ENCODE data around the gene PCBP3.
"Not testable (repeated sequence)": the region's sequence is repeated elsewhere in the genome, so short reads cannot be mapped to it uniquely, and the experiment has no call there.

The PCBP3 gene

DNA sequence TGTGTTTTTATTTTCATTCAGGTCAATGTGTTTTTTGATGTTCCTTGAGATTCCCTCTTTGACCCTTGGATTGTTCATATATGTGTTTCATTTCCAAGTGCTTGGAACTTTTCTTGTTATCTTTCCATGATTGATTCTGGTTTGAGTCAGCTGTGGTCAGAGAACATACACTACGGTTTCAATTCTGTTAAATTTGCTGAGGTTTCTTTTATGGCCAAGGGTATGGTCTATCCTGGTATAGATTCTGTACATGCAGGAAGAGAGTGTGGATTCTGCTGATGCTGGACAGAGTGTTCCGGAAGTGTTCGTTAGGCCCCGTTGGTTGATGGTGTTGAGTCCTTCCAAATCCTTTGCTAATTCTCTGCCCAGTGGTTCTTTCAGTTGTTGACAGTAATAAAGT is 239.6 kb downstream of the PCBP3 start:
- DNase-seq: no peak

- no peak for DNase-seq
These were observed 242.0 kb downstream of the PCBP3 start for GRCh38 chr21:45885597-45885929.

DNA sequence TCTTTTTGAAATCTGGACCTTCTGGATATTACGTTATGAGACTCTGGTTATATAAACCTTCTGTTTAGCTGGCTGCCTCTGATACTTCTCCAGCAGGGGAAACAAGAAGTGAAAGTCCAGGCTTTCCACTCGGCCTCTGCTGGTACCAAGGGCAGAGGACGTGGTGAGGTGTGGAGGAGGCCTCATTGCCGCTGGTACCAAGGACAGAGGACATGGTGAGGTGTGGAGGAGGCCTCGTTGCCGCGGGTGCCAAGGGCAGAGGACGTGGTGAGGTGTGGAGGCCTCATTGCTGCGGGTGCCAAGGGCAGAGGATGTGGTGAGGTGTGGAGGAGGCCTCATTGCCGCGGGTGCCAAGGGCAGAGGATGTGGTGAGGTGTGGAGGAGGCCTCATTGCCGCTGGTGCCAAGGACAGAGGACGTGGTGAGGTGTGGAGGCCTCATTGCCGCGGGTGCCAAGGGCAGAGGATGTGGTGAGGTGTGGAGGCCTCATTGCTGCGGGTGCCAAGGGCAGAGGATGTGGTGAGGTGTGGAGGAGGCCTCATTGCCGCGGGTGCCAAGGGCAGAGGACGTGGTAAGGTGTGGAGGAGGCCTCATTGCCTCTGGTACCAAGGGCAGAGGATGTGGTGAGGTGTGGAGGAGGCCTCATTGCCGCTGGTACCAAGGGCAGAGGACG is 242.5 kb downstream of the PCBP3 start:
- DNase-seq: not testable (repeated sequence)

DNA sequence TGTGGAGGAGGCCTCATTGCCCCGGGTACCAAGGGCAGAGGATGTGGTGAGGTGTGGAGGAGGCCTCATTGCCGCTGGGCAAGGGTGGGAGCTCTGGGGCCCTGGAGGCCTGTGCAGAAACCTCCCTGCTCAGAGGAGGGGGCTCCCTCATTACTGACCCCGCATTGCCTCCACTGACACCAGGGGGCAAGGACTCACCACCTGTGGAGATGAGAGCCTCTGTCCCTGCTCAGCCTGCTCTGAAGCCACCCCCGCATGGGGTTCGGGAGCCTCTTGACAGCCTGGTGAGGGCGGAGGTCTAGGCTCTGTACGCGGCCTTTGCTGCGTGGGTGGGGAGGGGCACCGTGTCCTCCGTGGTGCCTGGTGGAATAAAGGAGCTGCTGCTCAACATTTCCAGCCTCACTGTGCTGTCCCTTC is 243.1 kb downstream of the PCBP3 start:
- no peak for DNase-seq

DNA sequence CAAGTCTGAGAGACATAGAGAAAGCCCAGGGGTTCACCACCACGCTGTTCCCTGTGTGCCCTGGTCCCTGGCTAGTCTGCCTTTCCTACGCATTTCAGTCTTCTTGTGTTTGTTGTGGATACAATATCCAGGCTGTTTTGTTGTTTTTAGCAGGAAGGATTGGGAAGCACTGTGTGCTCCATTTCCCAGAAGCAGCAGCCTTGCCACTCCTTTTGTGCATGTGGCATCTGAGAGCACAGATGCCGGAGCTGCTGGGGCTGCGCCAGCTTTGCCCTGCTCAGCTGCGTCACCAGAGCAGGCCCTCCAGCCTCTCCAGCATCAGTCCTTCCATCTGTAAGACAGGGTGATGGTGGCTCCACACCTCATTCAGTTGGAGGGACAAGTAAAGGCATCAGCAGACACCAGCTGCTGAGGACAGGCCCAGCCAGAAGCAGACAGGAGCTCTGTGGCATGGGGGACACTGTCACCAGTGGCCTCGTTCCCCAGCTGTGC is 243.6 kb downstream of the PCBP3 start:
- peak; percentile 5 for DNase-seq

GRCh38 chr21:45887788-45888187 is 244.3 kb downstream of the PCBP3 start:
- peak; percentile 24 for DNase-seq

DNA sequence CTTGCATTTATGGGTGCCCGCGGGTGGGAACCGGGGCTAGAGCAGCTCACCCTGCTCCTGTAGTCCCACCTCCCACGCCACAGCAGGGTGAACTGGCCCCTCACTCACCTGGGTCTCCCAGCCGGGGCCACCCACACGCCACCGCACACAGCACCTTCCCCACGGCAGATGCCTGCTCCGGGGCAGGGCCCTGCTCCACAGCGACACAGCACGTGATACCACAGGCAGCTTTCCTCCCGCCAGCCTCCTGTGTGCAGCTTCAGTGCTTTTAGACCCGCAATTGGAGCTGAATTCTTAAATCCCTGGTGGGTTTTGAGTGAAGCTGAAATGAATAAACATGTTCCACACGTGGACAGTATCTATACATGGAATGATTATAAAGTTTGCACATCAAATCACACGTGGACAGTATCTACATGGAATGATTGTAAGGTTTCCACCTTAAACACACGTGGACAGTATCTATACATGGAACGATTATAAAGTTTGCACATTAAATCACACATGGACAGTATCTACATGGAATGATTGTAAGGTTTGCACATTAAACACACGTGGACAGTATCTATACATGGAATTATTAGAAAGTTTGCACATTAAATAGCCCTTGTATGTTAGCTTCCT is 245.0 kb downstream of the PCBP3 start:
- no peak for DNase-seq

DNA sequence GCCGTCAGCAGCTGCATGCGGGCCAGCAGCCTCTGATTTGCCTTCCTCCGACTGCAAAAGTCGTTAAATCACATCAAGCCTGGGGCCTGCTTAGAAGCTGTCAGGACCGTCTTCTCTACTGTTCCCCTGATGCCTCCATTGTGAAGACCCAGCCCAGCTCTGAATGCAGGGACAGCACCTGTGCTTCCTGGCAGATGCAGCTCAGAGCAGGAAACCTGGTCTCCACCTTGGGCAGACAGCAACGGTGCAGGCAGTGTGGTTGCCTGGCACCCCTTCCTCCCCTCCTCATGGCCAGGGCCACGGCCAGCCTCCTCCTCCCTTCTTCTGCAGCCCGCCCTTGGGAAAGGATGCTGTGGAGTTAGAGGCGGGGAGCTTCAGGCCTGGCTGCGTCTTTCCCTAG is 245.7 kb downstream of the PCBP3 start:
- DNase-seq: no peak

DNA sequence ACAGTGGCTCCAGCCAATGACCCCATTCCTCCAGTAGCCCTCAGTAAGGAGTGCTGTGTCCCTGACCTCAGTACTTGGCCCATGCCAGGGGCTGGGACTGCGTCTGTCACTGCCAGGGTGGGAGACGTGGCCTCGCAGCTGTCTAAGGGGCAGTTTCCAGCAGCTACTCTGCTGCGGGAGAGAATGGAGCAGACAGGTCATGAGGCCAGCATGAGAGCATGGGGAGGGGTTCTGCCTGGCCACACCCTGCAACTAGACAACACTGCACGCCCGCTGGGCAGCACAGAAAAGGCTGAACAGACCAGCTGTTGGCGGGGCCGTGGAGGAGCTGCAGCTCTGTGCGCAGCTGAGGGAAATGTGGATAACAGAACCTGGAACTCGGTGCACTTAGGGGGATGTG is 246.4 kb downstream of the PCBP3 start:
- no peak for DNase-seq

DNA sequence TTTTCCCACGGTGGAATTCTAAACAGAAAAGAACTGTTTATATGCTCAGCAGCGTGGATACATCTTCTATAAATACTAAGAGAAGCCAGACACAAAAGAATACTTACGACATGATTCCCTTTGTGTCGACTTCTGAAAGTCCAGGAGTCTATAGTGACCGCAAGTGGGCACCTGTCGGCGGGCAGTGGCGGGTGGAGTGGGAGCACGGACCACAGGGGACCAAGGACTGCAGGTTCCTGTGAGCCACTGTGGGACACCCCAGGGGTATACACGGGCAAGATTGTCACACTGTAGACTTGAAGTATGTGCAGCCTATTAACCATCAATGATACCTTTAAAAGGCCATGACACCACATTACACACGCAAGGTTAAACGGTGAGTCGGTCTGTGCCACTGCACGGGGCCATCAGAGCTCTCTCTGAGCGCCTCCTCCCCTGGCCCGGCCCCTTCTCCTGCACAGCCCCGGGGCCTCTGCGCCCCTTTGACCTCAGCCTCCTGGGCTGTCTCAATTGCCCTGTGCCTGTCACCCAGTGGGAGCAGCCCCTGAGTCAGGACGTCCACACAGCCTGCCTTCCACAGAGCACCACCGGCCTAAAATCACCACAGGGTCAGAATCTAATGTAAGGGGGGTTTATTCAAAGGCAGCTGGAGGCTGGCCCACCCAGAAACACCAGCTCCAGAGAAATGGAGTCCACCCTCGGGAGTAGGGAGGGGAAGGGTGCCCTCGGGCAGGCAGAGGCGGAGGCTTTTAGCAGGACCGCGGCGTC is 248.0 kb downstream of the PCBP3 start:
- no peak for DNase-seq

GRCh38 chr21:45892156-45892915 is 248.8 kb downstream of the PCBP3 start:
- no peak for DNase-seq

DNA sequence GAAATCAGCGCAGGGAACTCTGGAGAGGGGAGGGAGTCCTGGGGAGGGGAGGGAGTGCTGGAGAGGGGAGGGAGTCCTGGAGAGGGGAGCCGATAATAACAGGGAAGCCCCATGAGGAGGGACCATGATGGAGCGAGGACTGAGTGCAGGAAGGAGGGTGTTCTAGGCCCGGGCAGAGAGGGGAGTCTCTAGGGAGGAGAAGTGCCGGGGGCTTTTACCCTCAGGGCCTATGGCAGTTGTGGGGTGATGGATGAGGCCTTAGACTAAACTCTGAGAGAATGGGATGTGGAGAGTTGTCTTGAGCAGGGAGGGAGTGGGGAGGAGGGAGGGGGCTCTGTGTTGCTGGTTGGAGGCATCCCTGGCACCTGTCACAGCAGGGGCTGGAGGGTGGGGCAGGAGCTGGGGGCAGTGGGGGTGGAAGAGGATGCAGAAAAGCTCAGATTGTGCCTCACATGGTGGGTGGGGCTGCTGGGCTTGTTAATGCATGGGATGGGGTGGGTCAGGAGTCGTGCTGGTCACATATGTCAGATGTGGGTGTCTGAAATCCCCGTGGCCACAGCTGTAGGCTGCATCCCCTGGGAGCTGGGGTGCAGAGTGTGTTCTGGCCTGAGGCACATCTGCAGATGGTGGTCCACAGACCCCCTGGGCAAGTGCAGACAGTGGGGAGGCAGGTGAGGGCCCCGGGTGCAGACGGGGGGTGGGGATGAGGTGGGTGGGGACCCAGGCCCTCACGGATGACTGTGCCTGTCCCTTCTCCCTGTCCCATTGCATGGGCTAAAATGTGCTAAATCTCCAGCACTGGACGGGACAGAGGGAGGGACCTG is 249.6 kb downstream of the PCBP3 start:
- no peak for DNase-seq

- DNase-seq: no peak
These were observed 250.4 kb downstream of the PCBP3 start for GRCh38 chr21:45893740-45894449.

DNA sequence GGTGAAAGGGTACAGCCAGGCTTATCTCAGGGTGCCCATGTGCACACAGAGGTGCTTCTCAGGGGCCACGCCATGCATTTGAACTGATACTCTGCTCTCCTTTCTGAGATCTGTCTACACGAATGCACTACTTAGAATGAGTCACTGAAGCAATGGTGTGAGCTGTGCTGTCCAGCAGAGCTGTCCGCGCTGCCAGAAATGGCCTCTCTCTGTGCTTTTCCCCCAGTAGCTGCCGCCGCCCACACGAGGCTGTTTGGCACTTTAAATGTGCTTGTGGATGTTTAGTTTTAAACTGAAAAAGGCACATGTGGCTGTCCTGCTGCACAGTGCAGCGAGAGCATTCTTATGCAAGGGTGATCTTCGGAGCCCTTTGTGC is 250.9 kb downstream of the PCBP3 start:
- DNase-seq: no peak

DNA sequence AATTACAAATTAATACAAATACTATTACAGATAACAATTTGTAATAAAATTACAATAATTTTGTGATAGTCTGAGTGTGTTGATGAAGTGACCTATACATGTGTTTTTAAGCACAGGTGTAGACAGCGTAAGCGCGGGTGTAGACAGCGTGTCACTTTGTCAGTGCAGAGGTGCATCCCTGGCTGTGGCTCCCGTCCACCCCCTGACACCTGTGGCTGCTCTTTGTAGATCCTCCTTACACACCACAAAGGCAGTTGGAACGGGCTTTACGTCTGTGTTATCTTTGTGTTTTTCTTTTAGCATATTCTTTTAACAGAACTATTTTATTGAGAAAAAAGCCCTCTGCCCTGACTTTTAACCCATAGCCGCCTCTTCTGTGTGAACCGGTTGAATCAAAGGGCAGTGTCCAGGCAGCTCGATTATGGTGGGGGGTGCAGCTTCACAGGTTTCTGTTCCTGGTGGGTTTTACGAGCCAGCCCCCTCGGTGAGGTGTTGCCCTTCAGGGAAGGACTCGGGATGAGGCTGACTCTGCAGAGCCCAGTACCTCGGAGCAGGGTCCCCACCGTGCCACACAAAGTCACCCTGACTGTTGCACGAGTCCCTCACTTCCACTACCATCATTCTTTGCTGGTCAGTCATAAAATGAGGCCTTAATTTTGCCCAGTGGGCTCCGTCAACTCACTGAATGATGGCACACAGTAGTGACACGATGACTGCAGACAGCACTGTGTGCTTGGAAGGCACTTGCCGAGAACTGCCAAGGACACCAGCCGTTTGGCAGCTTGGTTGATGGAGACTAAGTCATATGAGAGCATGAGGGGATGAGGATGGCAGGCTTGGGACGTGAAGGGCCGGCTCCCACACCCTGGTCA is 251.6 kb downstream of the PCBP3 start:
- DNase-seq: no peak

DNA sequence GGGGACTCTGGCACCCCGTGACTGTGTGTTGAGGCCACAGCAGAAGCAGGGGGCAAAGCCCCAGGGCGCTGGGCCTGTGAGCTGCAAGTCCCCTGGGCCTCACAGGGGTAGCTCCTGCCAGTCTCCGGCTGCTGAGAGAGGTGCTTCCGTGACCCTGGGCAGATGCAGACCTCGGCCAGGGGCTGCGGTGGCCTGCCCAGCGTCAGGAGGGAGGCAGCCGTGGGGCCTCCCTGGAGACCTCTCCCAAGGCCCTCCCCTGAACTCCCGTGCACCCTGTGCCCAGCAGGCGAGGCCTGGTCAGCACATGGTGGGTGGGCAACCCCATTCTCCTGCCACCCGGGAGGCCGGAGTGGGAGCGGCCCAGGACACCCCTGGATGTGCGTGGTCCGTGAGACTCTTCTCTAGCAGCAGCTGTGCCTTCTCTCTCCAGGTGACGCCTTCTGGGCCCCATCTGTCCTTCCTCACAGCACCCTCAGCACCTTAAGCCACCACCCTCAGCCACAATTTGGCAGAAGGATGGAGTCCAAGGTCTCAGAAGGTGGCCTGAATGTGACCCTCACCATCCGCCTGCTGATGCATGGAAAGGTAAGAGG is 252.3 kb downstream of the PCBP3 start:
- no peak for DNase-seq

DNA sequence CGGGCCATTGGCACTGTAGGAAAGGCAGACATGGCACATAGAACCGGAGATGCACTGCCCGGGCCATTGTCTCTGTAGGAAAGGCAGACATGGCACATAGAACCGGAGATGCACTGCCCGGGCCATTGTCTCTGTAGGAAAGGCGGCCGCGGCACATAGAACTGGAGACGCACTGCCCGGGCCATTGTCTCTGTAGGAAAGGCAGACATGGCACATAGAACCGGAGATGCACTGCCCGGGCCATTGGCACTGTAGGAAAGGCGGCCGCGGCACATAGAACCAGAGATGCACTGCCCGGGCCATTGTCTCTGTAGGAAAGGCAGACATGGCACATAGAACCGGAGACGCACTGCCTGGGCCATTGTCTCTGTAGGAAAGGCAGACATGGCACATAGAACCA is 252.9 kb downstream of the PCBP3 start:
- DNase-seq: not testable (repeated sequence)

DNA sequence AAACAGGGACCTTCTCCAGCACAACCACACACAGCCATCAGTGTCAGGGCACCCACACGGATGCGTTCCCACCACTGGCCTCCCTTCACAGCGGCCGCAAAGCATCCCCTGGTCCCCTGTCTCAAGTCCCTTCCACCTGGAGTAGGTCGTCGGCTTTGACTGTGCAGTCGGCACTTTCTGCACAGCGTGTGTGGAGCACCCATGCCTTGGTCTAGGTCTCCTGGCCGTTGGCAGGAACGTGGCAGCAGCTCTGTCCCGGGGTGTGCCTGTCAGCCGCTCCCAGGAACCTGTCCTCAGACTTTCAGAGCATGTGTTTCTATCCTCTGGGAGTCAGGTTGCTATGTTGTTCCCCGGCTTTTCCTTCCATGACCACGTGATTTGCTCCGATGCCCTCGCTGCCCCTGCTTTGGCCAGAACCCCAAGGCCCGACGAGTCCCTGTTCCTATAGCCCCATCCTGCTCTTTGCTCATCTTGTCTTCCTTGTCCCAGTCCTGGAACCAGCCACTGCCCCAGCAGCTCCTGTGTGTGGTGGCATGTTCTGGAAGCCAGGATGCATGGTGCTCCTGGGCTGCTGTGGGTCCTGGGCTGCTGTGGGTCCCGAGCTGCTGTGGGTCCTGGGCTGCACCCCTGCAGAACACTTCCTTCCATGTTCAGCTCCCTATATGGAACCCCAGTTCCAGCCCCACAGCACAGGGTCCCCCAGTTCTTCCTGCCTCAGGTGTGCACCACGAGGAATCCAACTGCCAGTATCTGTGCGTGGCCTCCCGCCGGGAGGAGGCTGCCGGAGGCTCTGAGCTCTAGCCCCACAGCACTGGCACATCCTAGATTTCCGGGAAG is 253.9 kb downstream of the PCBP3 start:
- no peak for DNase-seq

- DNase-seq: no peak
These were observed 254.5 kb downstream of the PCBP3 start for GRCh38 chr21:45898028-45898350.

GRCh38 chr21:45898781-45899180 is 255.3 kb downstream of the PCBP3 start:
- DNase-seq: no peak

All from NCI-H774 (cell line).